PC-3 (cell line): ENCODE measurements around the gene SCLY. TPM values are rescaled to one million over a fixed set of nuclear protein-coding genes. Genes with fewer than 3 reads are reported as not detected.

Source experiments
- ATAC-seq: fragments of 200-7000 bp; cut with Tn5 transposase; 2 replicates; pipeline ENCODE4 v1.9.1; 2020; ENCODE audit warnings: mild to moderate bottlenecking, moderate library complexity
- BruUV-seq: library from RNA; stranded (reverse); fragments of 400-500 nt; replicated peaks from 2 replicates; lab custom pipeline; 2021; lab: Mats Ljungman, UMichigan
- CTCF ChIA-PET: fragments of 300-600 bp; sonication (Branson Sonifier 250); formaldehyde crosslinking; loops from one replicate; lab custom pipeline; 2022; ENCODE audit warnings: antibody characterized with exemption; lab: Charles Lee
- POLR2A ChIA-PET: fragments of 300-600 bp; sonication (Branson Sonifier 250); formaldehyde crosslinking; loops from one replicate; lab custom pipeline; 2022; ENCODE audit warnings: antibody characterized with exemption; ENCODE audit not compliant: unreplicated experiment; lab: Charles Lee
- DNase-seq: peaks from one replicate; pipeline ENCODE4 v3.0.0-alpha.2; 2015
- H2AFZ ChIP-seq: fragments of 300-600 bp; sonication (generic); 2 replicates; pipeline ENCODE4 v1.6.0; 2016; ENCODE audit warnings: antibody characterized with exemption, low read length
- H3F3A ChIP-seq: fragments of 300-600 bp; sonication (generic); one replicate; pipeline ENCODE4 v1.6.0; 2017; ENCODE audit warnings: antibody characterized with exemption, low read length, control low read depth, mild to moderate bottlenecking; ENCODE audit not compliant: unreplicated experiment
- H3K27ac ChIP-seq: fragments of 300-600 bp; sonication (generic); 2 replicates; pipeline ENCODE4 v1.5.1; 2016; ENCODE audit warnings: mild to moderate bottlenecking, low read length
- H3K27me3 ChIP-seq: fragments of 300-600 bp; sonication (generic); 2 replicates; pipeline ENCODE4 v1.6.1; 2016; ENCODE audit warnings: low read length, mixed read lengths
- H3K36me3 ChIP-seq: fragments of 300-600 bp; sonication (generic); 2 replicates; pipeline ENCODE4 v1.6.1; 2016; ENCODE audit warnings: low read depth, mixed run types, low read length, mixed read lengths
- H3K4me1 ChIP-seq: fragments of 300-600 bp; sonication (generic); 2 replicates; pipeline ENCODE4 v1.5.1; 2016; ENCODE audit warnings: low read length; ENCODE audit not compliant: insufficient read depth
- H3K4me2 ChIP-seq: fragments of 300-600 bp; sonication (generic); 2 replicates; pipeline ENCODE4 v1.6.0; 2016; ENCODE audit warnings: low read length
- H3K4me3 ChIP-seq: fragments of 300-600 bp; sonication (generic); 2 replicates; pipeline ENCODE4 v1.5.1; 2016; ENCODE audit warnings: mild to moderate bottlenecking, low read length, mixed read lengths
- H3K79me2 ChIP-seq: fragments of 300-600 bp; sonication (generic); 2 replicates; pipeline ENCODE4 v1.6.1; 2017; ENCODE audit warnings: low read length, mixed read lengths
- H3K9ac ChIP-seq: fragments of 300-600 bp; sonication (generic); 2 replicates; pipeline ENCODE4 v1.6.0; 2016; ENCODE audit warnings: mild to moderate bottlenecking, low read length
- H3K9me2 ChIP-seq: fragments of 300-600 bp; sonication (generic); replicated peaks from 2 replicates; pipeline ENCODE4 v1.6.1; 2016; ENCODE audit warnings: mixed run types, low read length, mixed read lengths
- H3K9me3 ChIP-seq: fragments of 300-600 bp; sonication (generic); 2 replicates; pipeline ENCODE4 v1.6.1; 2016; ENCODE audit warnings: low read length, mixed read lengths
- H4K20me1 ChIP-seq: fragments of 300-600 bp; sonication (generic); 2 replicates; pipeline ENCODE4 v1.6.1; 2016; ENCODE audit warnings: low read length, mixed read lengths
- CTCF ChIP-seq: fragments of 300-600 bp; sonication (generic); conservative IDR thresholded peaks from 2 replicates; pipeline ENCODE4 v1.5.1; 2017; ENCODE audit warnings: antibody characterized with exemption, low read depth, mild to moderate bottlenecking, low read length
- EZH2 ChIP-seq: fragments of 300-600 bp; sonication (generic); IDR thresholded peaks from one replicate; pipeline ENCODE4 v1.6.1; 2017; ENCODE audit warnings: antibody characterized with exemption, mild to moderate bottlenecking, low read length; ENCODE audit not compliant: unreplicated experiment
- EZH2phosphoT487 ChIP-seq: fragments of 300-600 bp; sonication (generic); IDR thresholded peaks from 2 replicates; pipeline ENCODE4 v1.6.1; 2018; ENCODE audit warnings: mild to moderate bottlenecking, antibody characterized with exemption, low read length, borderline replicate concordance
- intact Hi-C: fragments of 100-400 bp; cut with micrococcal nuclease; formaldehyde crosslinking; loops from 2 replicates; pipeline ENCODE4 v1.9.0; 2023
- total RNA-seq: library from RNA; depleted of rRNA; stranded (reverse); fragments of >200 nt; gene quantifications from 2 replicates; pipeline ENCODE4 v1.2.3, GENCODE V29; 2014

The SCLY gene
- total RNA-seq, 1 experiment from 2014 or later: 23.1 TPM

- POLR2A ChIA-PET: no interaction called here
- H3K9ac ChIP-seq: no peak overlapping the region
- H3K9me2 ChIP-seq: no peaks in the 10 kb centered on the region
- H3K79me2 ChIP-seq: no peaks in the 10 kb centered on the region
- DNase-seq (no peak), ATAC-seq (no peak)
- no peaks in the 10 kb centered on the region for H4K20me1 ChIP-seq
- H3F3A ChIP-seq: no peaks in the 10 kb centered on the region
- H3K27me3 ChIP-seq: no peaks in the 10 kb centered on the region
- CTCF ChIA-PET: no interaction called here
- no peaks in the 10 kb centered on the region; the same call in 1 of the 2 replicates for H3K4me1 ChIP-seq
- intact Hi-C loops: no loop called here
- no peaks in the 10 kb centered on the region for H3K9me3 ChIP-seq
- no peak overlapping the region for H3K4me3 ChIP-seq
- no peak overlapping the region for H3K4me2 ChIP-seq
- H2AFZ ChIP-seq: no peak overlapping the region
- no peak overlapping the region for H3K27ac ChIP-seq
- BruUV-seq: no TSS peak
- TF ChIP-seq EZH2phosphoT487 (no peak), CTCF (no peak), EZH2 (no peak)
- no peaks in the 10 kb centered on the region for H3K36me3 ChIP-seq
These were observed 59.9 kb downstream of the SCLY start for GRCh38 chr2:238120463-238121298.

- no TSS peak for BruUV-seq
- Histone ChIP-seq H3F3A (no peaks in the 10 kb centered on the region), H3K9ac (no peak overlapping the region), H3K9me2 (no peaks in the 10 kb centered on the region), H3K79me2 (no peaks in the 10 kb centered on the region), H4K20me1 (no peaks in the 10 kb centered on the region), H3K27ac (no peak overlapping the region), H3K4me2 (no peak overlapping the region), H2AFZ (no peak overlapping the region), H3K36me3 (no peaks in the 10 kb centered on the region), H3K4me3 (no peak overlapping the region), H3K9me3 (no peaks in the 10 kb centered on the region), H3K27me3 (no peaks in the 10 kb centered on the region), H3K4me1 (no peaks in the 10 kb centered on the region; the same call in 1 of the 2 replicates)
- ATAC-seq: no peak
- no peak for TF ChIP-seq EZH2
- CTCF ChIA-PET: no interaction called here
- no peak for DNase-seq
- POLR2A ChIA-PET: no interaction called here
- intact Hi-C loops: no loop called here
These were observed 60.9 kb downstream of the SCLY start for GRCh38 chr2:238121511-238122286.

DNA sequence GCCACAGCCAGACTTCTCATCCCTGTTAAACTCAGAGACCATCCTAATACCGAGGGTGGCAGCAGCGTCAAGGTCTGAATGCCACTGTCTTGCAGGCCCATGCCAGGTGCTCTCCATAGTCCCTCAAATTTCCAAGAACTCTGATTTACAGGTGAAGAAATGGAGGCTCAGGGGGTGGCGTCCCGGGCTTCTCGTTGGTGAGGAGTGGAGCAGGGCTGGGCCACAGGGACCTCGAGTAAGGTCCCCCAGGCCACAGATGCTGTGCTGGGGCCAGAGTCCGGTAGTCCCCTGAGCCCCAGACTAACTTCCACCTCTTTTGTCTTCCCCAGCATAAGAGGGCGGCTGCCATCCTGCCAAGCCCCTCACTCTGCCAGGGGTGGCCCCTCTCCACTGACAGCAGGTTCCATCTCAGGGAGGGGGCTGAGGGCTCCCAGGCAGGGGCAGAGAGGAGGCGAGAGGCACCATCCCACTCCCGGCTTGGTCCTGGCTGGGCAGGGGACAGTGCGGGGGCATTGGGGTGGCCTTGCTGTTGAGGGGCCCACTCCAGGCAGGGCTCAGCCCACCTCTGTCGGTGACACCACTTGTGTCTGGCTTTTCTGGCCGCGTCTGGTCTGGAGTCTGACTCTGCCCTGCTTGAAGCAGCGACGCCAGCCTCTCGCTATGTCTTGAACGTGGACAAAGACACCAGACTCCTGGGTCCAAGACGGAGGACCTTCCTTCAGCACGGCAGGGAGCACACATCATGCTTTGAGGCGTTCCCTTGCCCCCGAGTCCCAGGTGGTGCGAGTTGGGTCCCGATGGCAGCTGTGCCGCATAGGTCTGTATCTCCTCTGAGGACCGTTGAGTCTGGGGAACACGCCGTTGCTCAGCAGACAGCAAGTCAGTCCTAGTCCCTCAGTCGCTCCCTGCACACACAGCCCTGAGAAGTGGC, 61.8 kb downstream of the SCLY start:
- H3K4me1 ChIP-seq: no peaks in the 10 kb centered on the region
- H3F3A ChIP-seq: no peaks in the 10 kb centered on the region
- no peaks in the 10 kb centered on the region for H3K36me3 ChIP-seq
- no TSS peak for BruUV-seq
- no peaks in the 10 kb centered on the region for H4K20me1 ChIP-seq
- H3K79me2 ChIP-seq: no peaks in the 10 kb centered on the region
- no peaks in the 10 kb centered on the region for H3K9me3 ChIP-seq
- no peak overlapping the region for H2AFZ ChIP-seq
- H3K4me3 ChIP-seq: no peak overlapping the region
- intact Hi-C loops: no loop called here
- no peak overlapping the region for H3K4me2 ChIP-seq
- ChIA-PET CTCF (no interaction called here), POLR2A (no interaction called here)
- TF ChIP-seq CTCF (no peak), EZH2 (no peak), EZH2phosphoT487 (no peak)
- H3K27me3 ChIP-seq: no peaks in the 10 kb centered on the region
- DNase-seq (no peak), ATAC-seq (no peak)
- H3K9me2 ChIP-seq: no peaks in the 10 kb centered on the region
- H3K9ac ChIP-seq: no peak overlapping the region
- no peak overlapping the region for H3K27ac ChIP-seq
